Fibroblast of skin of right quadriceps (primary cell): ENCODE measurements around the gene UCP1.
"Not testable (repeated sequence)": the region's sequence is repeated elsewhere in the genome, so short reads cannot be mapped to it uniquely, and the experiment has no call there.

Experiments used
- DNase-seq: peaks from one replicate; pipeline ENCODE4 v3.0.0-alpha.2; 2013

Gene UCP1

DNA sequence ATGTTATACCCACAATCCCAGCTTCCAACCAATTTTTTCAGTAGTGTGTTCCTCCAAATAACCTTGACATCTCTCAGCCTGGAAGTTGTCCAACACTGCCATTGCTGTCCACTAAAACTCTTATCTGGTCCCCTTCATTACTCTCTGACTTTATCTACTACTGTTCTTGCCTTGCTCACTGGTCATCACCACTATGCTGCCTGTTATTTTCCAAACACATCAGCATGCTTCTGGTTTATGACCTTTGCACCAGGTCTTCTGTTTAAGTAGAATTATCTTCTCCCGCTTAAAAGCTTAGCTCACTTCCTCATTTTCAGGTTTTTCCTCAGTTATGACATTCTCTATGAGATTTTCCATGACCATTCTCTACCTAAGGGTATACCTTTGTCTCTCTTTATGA, 39.3 kb downstream of the UCP1 start:
- DNase-seq = no peak

DNA sequence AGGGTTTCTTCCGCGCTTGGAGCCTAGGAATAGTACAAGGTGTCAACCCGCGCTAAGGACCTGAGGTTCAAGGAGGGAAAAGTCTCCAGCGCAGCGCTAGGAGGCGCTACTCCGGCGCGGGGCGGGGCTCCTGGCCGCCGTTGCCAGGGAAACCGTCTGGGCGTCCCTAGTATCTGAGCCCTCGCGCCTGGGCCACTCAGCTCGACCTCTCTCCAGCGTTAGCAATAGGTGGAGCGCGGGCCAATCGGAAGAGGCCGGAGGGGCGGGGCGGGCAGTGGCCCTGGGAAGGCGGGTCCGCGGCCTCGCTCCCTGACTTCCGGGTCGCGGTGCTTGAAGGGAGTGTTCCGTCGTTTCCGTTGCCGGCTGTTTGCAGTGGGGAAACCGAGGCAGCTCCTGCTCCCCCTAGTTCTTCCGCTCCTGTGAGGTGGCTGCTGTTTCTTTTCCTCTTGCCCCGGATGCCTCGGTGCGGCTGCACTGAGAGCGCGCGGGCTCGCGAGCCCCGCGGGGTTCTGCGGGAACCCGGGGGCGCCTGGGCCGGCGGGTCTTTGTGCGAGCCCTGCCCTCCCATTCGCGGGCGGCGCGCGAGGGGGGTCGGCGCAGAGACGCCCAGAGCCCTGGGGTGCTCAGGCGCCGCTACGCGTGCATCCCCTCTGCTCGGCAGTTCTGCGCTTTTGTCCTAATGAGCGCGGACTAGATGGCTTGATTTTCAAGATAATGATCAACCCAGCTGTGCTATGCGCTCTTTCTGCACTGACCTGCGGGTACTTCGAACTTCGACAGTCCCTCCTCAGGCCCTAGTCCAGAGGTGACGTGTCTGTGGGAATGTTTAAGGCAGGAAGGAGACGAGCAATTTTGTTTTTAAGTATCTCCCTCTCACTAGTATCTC, 44.7 kb downstream of the UCP1 start, which contains the start of gene ELMOD2:
Gene ELMOD2, plus strand, starts transcription at position 312 of the 886 bp plus-strand sequence. CDS start 1,261 bp downstream, outside the sequence.
- peak; percentile 98 for DNase-seq

DNA sequence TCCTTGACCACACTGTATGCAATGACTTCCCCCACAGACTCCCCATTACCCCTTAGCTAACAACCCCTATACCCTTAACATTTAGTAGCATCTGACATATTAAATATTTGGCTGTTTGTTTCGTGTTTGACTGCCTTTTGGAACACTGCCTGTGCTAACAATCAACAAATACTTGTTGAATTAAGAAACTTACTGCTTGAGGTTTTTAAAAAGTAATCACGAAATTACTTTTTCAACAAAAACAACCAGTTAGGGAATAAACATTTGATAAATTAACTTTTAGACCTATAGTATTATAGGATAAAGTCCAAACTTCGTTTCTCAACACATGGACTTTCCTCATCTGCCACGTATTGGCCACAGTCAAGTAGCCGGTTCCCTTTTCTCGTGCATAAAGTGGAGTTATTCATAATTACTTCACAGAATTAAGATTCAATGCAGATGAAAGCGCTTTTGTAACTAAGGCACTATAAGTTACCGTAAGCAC, 45.3 kb downstream of the UCP1 start:
- DNase-seq = no peak

DNA sequence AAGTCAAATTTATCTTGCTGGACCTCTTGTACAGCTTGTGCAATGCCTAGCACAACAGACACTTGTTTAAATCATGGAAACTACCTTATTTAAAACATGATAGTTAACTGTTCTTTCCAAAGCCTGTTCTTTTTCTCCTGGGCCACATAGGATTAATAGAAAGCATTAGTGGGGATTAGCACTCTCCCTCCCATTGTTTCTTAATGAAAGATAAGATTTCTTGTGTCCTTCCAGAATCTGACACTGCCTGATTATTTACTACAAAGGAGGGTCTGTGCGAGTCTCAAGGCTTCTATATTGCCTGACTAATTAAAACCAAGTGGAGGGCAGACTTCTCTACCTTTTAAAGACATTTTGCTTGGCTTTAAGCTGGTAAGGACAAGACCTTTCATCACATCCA, 53.3 kb downstream of the UCP1 start:
- DNase-seq = no peak

DNA sequence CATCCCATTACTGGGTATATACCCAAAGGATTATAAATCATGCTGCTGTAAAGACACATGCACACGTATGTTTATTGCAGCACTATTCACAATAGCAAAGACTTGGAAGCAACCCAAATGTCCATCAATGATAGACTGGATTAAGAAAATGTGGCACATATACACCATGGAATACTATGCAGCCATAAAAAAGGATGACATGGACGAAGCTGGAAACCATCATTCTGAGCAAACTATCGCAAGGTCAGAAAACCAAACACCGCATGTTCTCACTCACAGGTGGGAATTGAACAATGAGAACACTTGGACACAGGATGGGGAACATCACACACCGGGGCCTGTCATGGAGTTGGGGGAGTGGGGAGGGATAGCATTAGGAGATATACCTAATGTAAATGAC, 55.0 kb downstream of the UCP1 start:
- DNase-seq = not testable (repeated sequence)
